Measurements from ENCODE around the gene ADCY5. TPM values are rescaled to one million over a fixed set of nuclear protein-coding genes. Genes with fewer than 3 reads are reported as not detected.

The ADCY5 gene
- polyA plus RNA-seq, 3 donors: not detected

DNA sequence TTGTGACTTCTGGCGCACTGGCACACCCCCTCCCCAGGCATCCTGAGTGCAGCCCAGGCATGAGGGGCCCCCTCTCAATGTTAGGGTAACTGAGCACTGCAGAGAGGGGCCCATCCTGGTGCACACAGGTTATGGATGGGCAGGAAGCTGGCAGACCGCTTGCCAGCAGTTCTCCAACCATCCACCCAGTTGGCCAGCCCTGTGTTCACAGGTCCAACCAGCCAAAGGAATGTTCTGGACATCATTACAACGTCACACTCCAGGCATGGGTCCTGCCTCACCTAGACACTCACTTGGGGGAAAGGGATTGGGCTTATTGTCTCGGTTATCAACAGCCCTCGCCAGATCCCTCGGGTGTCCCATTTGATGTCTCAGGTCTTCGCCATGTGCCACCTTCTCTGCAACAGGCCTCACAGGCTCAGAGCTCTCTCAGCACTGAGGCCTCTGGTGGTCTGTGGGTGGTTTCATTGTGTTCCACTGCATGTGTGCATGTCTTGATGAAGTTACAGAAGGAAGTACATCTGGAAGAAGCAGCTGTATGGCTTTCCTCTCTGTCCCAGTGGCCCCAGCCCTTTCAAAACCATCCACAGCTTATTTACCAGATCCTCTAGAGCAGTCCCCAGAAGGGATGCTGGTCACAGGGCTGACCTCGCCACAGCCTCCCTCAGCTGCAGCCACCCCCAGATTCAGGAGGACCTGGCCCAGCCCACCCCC lies 23.7 kb downstream of the ADCY5 start:
- intact Hi-C loops (cut with micrococcal nuclease): no loop called here
- no peak overlapping the region for H3K4me3 ChIP-seq (replicated peaks in 1 of 3; ENCODE audit: low read depth in 2 of 3, low read length in 3 of 3)
- H3K4me1 ChIP-seq (ENCODE audit: control insufficient read depth in 1 of 2, insufficient read depth in 2 of 2, low read length in 2 of 2): no peaks in the 10 kb centered on the region
- no peaks in the 10 kb centered on the region for H3K27me3 ChIP-seq (ENCODE audit: control insufficient read depth in 2 of 2, insufficient read depth in 2 of 2, low read length in 2 of 2)
- H3K36me3 ChIP-seq (replicated peaks in 1 of 2; ENCODE audit: control insufficient read depth in 1 of 2, insufficient read depth in 2 of 2, low read length in 2 of 2): no peaks in the 10 kb centered on the region
- no peak overlapping the region for H3K9ac ChIP-seq (ENCODE audit: insufficient read depth, low read length, poor library complexity, severe bottlenecking)
- no peaks in the 10 kb centered on the region for H3K36me3 Mint-ChIP-seq
- no peak overlapping the region for H3K4me3 Mint-ChIP-seq
- H3K27me3 Mint-ChIP-seq (ENCODE audit: low read depth in 3 of 3): peaks cover 2 to 9% (median 6%) of the 10 kb centered on the region in 3 donors
- H3K27ac ChIP-seq (ENCODE audit: low read depth in 1 of 2, low read length in 2 of 2): no peak overlapping the region
- TF ChIP-seq, protein P1, sequence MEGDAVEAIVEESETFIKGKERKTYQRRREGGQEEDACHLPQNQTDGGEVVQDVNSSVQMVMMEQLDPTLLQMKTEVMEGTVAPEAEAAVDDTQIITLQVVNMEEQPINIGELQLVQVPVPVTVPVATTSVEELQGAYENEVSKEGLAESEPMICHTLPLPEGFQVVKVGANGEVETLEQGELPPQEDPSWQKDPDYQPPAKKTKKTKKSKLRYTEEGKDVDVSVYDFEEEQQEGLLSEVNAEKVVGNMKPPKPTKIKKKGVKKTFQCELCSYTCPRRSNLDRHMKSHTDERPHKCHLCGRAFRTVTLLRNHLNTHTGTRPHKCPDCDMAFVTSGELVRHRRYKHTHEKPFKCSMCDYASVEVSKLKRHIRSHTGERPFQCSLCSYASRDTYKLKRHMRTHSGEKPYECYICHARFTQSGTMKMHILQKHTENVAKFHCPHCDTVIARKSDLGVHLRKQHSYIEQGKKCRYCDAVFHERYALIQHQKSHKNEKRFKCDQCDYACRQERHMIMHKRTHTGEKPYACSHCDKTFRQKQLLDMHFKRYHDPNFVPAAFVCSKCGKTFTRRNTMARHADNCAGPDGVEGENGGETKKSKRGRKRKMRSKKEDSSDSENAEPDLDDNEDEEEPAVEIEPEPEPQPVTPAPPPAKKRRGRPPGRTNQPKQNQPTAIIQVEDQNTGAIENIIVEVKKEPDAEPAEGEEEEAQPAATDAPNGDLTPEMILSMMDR (IDR thresholded peaks at IDR 0.05): no peak
- no peak for DNase-seq
- H3K27ac Mint-ChIP-seq: no peak overlapping the region
- no peak overlapping the region for H3K4me2 ChIP-seq (replicated peaks; ENCODE audit: extremely low read depth, low read length, poor library complexity, severe bottlenecking)
- H3K79me2 ChIP-seq (ENCODE audit: insufficient read depth, low read length): no peaks in the 10 kb centered on the region
- 83% methylated on average over 5 of the region's 8 CpGs for WGBS (ENCODE audit: insufficient coverage)
- H3K9me3 Mint-ChIP-seq: no peaks in the 10 kb centered on the region
- H4K20me1 ChIP-seq (ENCODE audit: insufficient read depth, low read length): no peaks in the 10 kb centered on the region
- H3K9me3 ChIP-seq (replicated peaks in 1 of 2; ENCODE audit: control insufficient read depth in 1 of 2, insufficient read depth in 1 of 2, low read length in 2 of 2): no peaks in the 10 kb centered on the region
- H2AFZ ChIP-seq (ENCODE audit: insufficient read depth, low read depth, low read length, poor library complexity, severe bottlenecking): no peak overlapping the region
- H3K4me1 Mint-ChIP-seq: no peaks in the 10 kb centered on the region

DNA sequence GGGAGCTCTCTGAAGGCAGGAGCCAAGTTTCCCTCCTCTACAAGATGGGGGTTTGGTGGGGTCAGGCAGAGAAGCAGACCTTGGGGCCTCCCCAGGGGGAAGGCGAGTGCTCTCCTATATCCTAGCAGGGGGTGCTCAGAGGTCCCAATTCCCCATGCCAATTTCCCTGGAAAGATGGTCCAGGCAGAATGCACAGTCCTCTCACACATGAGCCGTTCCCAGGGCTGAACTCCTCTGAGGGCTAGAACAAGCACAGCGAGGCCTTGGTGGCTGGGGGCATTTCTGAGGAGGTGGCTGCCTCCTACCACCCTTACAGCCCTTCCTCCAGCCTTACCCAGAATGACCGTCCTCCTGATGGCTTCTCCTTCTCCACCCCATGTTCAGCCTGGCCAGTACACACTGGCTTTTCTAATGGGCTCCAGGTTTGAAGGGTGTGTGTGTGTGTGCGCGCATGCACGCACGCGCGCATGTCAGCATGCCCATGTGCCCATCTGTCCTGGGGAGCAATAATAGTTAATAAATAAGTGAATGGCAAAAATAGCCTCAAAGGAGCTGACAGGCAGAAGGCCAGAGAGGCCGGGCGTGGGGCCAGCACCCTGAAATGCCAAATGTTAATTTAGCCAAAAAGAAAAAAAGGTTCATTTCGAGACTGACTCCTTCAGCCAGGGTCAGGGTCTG lies 24.4 kb downstream of the ADCY5 start:
- WGBS (ENCODE audit: insufficient coverage): 98% methylated on average over 11 of the region's 13 CpGs
- H3K4me1 ChIP-seq (ENCODE audit: control insufficient read depth in 1 of 2, insufficient read depth in 2 of 2, low read length in 2 of 2): no peaks in the 10 kb centered on the region
- H3K4me3 Mint-ChIP-seq: no peak overlapping the region

More for the DNA sequence above, 24.4 kb downstream of the ADCY5 start:
- no peak overlapping the region for H3K4me3 ChIP-seq (replicated peaks in 1 of 3; ENCODE audit: low read depth in 2 of 3, low read length in 3 of 3)
- H3K27ac ChIP-seq (ENCODE audit: low read depth in 1 of 2, low read length in 2 of 2): no peak overlapping the region
- no peak overlapping the region for H2AFZ ChIP-seq (ENCODE audit: insufficient read depth, low read depth, low read length, poor library complexity, severe bottlenecking)
- intact Hi-C loops (cut with micrococcal nuclease): no loop called here
- H3K4me2 ChIP-seq (replicated peaks; ENCODE audit: extremely low read depth, low read length, poor library complexity, severe bottlenecking): no peak overlapping the region
- Mint-ChIP-seq H3K9me3 (no peaks in the 10 kb centered on the region), H3K36me3 (no peaks in the 10 kb centered on the region), H3K4me1 (no peaks in the 10 kb centered on the region), H3K27me3 (ENCODE audit: low read depth in 3 of 3) (peaks cover 2 to 7% (median 6%) of the 10 kb centered on the region in 3 donors), H3K27ac (no peak overlapping the region)
- H3K9ac ChIP-seq (ENCODE audit: insufficient read depth, low read length, poor library complexity, severe bottlenecking): no peak overlapping the region
- DNase-seq: no peak
- TF ChIP-seq, protein P1 (IDR thresholded peaks at IDR 0.05): no peak
- no peaks in the 10 kb centered on the region for H3K9me3 ChIP-seq (replicated peaks in 1 of 2; ENCODE audit: control insufficient read depth in 1 of 2, insufficient read depth in 1 of 2, low read length in 2 of 2)
- no peaks in the 10 kb centered on the region for H3K36me3 ChIP-seq (replicated peaks in 1 of 2; ENCODE audit: control insufficient read depth in 1 of 2, insufficient read depth in 2 of 2, low read length in 2 of 2)
- H3K79me2 ChIP-seq (ENCODE audit: insufficient read depth, low read length): no peaks in the 10 kb centered on the region
- H3K27me3 ChIP-seq (ENCODE audit: control insufficient read depth in 2 of 2, insufficient read depth in 2 of 2, low read length in 2 of 2): no peaks in the 10 kb centered on the region
- H4K20me1 ChIP-seq (ENCODE audit: insufficient read depth, low read length): no peaks in the 10 kb centered on the region

Data from CD14-positive monocyte (primary cell).